Left kidney (tissue), 2 donors: ENCODE data around the gene ARHGEF18. TPM values are rescaled to one million over a fixed set of nuclear protein-coding genes. Genes with fewer than 3 reads are reported as not detected.
"Not testable (repeated sequence)": the region's sequence is repeated elsewhere in the genome, so short reads cannot be mapped to it uniquely, and the experiment has no call there.

ENCODE experiments used
- DNase-seq: peaks from one replicate; pipeline ENCODE4 v3.0.0-alpha.2; 2013
- polyA plus RNA-seq: library from polyadenylated mRNA; unstranded; fragments of 120-200 nt; gene quantifications from one replicate; pipeline ENCODE4 v1.2.1, GENCODE V29; 2013; ENCODE audit not compliant: insufficient read length

The ARHGEF18 gene
- polyA plus RNA-seq, 1 donor = 26.6 TPM

DNA sequence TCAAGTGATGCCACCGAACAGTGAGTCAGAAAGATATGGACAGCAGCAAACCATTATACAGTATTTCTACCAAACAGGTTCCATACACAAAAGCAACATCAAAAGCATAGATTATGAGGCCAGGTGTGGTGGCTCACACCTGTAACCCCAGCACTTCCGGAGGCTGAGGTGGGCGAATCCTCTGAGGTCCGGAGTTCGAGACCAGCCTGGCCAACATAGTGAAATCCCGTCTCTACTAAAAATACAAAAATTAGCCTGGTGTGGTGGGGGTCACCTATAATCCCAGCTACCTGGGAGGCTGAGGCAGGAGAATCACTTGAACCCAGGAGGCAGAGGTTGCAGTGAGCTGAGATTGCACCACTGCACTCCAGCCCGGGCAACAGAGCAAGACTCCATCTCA, 1.7 kb upstream of the ARHGEF18 start:
- DNase-seq = not testable (repeated sequence)

DNA sequence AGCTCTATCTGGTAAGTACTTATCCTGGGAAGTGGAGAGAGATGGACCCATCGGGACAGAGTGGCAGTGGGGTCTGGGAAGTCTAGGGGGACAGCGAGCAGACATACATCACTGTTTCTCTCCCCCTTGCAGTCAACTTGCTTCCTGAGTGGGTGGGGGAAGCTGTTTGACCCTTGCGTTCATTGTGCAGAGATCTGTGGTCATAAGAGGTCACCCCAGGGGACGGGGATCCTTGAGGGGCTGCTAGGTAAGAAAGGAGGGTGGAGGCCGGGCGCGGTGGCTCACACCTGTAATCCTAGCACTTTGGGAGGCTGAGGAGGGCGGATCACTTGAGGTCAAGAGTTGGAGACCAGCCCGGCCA, 474 bp downstream of the ARHGEF18 start:
- DNase-seq = no peak

DNA sequence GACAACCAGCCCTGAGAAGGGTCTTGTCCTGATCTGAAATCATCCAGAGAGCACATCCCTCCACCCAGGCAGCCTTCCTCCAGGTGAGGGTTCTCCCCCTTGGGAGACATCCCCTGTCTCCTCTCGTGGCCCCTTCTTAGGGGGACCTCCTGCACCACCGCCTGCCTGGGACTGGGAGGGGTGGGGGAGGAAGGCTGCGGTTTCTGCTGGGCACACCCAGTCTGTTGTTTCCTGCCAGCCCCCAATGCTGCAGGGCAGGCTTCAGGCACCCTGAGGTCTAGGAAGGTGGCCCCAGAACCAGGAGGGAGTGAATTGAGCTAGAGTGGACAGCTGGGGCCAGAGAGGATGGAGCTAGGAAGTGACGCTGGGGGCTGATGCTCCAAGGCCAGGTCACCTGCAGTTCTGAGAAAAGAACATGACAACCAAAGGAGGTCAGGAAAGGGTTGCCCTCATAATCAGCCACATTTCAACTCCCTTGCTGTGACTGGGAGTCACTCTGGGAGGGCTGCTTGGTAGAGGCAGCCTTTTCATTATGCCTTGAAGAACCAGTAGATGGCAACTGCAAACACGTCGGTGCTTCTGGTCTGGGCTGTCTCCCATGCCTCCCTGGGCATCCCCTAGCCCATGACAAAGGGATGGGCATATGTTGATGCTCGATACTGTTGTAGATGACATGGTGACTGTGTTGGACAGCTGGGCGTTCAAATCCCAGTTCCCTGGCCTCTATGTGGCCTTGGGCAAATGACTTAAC, 1.4 kb downstream of the ARHGEF18 start:
- no peak for DNase-seq

DNA sequence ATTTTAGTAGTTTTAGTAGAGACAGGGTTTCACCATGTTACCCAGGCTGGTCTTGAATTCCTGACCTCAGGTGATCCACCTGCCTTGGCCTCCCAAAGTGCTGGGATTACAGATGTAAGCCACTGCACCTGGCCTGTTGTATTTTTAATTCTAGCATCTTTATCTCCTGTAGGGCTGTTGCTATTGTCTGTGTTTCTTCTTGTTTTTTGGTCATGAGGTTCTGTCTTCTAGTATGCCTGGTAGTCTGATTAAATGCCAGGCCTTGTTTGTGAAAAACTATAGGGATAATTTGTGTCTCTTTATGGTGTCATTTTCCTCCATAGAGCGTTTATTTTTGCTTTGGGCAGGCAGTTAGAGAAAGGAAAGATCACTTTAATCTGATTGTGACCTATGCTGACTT, 3.1 kb downstream of the ARHGEF18 start:
- no peak for DNase-seq

DNA sequence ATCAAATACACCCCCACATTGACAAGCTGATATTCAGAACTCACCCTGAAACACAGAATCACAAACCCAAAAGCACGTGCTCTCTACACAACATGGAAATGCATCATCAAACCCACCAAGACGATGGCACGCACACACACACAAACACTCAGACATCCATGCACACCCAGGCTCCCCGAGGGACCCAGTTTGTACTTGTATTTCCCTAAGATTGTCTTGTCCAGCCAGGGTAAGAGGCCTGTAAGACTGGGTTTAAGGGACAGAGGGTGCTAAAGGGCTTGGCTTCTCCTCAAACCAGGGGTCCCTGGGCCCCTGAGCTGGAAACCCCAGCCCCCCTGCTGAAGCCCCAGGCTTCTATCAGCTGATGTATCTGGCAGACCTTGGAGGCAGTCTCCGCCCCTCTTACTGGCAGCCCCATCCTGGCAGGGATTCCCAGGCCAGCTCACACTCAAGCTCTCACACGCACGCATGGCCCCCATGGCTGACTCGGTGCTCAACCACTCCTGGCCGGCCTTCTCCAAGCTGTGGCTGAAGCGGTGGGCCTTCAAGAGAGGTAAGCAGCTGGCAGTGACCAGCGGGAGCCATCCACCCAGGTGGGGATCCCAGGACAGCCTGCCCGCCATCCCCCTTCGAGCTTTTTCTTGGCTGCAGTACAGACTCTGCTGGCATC, 6.5 kb downstream of the ARHGEF18 start:
- DNase-seq = no peak

DNA sequence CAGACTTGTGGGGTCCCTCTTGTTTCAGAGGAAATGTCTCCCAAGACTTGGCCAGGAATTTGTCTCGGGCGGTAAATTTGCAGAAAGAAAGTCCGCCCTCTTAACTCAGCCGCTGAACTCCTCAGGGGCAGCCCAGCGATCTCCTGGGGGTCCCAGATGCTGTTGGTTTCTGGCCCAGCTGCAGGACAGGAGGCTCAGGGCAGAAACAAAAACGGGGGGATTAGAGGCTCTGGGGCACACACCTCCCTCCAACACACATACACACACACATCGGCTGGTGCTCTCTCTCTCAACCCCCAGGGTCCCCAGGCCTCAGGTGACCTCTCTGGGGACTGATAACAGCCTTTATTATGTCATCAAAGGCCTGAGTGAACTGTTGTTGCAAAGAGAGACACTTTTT, 7.1 kb downstream of the ARHGEF18 start:
- no peak for DNase-seq

DNA sequence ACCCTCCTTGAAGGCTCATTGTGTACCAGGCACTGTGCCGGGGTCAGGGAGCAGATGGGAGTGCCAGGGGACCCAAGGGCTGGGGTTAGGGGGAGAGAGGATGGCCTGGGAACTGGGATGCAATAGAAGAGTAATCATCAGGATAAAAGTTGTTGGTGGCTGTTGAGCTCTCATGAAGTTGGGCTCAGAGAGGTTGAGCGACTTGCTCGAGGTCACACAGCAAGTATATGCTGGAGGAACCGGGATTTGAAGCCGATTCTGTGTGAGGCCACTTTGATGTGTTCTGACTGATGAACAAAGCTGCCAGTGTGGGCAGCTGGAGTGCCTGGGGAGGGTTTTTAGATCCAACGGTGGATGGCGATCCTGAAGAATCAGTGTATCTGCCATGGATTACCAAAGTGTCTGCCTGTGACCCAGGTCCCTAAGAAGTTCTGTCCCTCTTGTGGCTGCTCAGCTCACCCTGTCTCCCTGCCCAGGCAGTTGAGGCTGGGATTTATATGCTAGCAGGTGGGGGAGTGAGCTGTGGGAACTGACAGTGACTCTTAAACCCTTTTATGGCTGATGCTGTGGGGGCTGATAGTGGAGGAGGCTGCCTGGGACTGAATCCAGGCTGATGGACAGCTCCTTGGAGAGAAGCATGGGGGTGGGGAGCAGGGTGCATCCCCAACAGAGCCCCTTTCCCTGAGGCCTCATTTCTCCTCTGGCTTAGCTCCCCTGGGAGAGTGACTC, 8.3 kb downstream of the ARHGEF18 start:
- DNase-seq = no peak

DNA sequence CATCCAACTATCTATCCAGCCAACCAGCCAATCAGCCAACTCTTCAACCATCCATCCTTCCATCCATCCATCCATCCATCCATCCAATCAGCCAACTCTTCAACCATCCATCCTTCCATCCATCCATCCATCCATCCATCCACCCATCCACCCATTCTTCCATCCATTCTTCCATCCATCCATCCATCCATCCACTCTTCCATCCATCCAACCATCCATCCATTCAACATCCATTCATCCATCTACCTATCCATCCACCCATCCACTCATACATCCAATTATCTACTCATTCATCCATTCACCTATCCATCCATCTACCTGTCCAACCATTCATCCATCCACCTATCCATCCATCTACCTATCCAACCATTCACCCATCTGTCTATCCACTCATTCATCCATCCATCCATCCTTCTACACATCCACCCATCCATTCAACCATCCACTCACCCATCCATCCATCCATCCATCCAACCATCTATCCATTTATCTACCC, 9.4 kb downstream of the ARHGEF18 start:
- no peak for DNase-seq

DNA sequence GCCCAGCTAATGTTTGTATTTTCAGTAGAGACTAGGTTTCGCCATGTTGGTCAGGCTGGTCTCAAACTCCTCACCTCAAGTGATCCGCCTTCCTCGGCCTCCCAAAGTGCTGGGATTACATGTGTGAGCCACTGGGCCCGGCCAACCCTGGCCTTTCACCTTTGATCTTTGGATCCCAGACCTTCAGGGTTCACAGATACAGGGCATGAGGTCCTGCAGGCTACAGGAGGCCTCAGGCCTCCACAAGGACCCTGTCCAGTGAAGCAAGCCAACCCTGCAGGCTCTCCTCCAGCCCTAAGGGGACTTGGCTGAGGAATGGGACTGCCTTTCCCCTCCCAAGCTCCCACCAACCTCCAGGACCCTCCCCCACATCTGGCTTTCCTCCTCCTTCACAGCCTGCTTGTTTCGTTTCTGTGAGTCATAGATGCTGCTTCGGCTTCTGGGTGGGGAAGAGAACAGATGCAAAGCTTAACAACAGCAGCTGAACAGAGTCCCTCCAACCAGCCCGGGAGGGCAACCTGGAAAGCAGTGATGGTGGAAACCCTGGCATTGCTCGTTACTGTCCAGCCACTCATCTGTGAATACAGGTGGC, 11.8 kb downstream of the ARHGEF18 start:
- DNase-seq = no peak

DNA sequence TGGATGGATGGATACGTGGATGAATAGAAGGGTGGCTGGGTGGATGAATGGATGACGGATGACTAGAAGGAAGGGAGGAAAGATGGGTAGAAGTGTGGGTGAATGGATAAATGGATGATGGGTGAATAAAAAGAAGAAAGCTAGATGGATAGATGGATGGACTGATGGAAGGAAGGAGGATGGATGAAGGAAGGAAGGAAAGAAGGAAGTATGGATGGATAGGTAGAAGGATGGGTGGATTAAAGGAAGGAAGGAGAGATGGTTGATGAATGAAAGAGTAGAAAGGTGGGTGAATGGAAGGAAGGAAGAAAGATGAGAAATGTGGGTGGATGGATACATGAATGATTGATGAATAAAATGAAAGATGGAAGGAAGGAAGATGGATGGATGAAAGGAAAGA, 14.5 kb downstream of the ARHGEF18 start:
- DNase-seq = no peak

DNA sequence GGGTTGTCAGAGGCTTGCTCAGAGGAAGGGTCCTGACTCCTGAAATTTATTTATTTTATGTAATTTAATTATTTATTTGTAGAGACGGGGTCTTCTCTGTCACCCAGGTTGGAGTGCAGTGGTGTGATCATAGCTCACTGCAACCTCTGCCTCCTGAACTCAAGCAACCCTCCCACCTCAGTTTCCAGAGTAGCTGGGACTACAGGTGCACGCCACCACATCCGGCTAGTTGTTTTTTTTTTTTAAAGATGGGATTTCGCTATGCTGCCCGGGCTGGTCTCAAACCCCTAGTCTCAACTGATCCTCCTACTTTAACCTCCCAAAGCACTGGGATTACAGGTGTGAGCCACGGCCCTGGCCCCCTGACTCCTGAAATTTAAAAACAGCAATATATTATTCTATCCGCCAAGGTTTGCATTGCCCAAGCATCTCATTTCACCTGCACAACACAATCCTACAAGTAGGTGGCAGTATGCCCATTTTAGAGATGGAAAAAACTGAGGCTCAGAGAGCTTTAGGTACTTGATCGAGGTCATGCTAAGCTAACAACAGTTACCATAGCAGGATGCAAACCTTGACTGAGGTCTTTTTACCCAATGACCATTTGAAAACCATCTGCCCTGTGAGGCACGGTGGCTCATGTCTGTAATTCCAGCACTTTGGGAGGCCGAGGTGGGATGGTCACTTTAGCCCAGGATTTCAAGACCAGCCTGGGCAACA, 18.1 kb downstream of the ARHGEF18 start:
- no peak for DNase-seq

DNA sequence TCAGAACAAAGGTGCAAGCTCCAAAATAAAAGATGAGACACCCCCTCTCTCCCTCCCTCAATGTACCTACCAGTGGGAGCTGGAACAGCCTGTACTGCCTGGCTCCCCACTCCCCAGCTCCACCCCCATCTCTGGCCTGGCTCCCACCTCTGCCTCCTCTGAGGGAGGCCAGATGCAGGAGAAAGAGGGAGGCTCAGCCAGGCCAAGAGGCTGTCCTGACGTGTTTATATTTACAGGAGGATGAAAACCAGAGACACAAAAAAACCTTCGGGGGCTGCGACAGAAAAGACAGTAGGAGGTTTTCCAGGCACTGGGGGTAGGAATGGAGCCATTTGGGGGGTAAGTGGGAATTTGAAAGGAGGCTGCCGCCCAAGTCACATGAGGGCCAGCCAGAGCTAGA, 19.7 kb downstream of the ARHGEF18 start:
- DNase-seq = no peak

DNA sequence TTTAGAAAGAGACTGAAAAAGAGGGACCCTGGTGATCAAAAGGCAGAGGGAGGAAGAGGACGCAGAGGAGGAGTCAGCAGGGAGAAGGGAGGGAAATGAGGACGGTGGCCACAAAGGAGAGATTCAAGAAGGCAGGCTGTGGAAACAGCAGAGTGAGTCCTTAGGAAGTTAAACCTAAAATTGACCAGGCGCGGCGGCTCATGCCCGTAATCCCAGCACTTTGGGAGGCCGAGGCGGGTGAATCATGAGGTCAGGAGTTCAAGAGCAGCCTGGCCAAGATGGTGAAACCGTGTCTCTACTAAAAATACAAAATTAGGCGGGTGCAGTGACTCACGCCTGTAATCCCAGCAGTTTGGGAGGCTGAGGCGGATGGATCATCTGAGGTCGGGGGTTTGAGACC, 20.1 kb downstream of the ARHGEF18 start:
- not testable (repeated sequence) for DNase-seq

DNA sequence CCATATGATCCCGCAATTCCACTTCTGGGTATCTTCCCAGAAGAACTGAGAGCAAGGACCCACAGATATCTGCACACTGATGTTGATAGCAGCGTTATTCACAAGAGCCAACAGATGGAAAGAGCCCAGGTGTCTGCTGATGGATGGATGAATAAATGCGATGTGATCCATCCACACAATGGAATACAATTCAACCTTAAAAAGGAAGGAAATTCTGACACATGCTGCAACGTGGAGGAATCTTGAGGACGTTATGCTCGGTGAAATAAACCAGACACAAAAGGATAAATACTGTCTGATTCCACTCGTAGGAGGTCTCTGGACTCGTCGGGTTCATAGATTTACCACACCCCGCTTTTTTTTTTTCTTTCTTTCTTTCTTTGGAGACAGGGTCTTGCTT, 21.8 kb downstream of the ARHGEF18 start:
- no peak for DNase-seq

DNA sequence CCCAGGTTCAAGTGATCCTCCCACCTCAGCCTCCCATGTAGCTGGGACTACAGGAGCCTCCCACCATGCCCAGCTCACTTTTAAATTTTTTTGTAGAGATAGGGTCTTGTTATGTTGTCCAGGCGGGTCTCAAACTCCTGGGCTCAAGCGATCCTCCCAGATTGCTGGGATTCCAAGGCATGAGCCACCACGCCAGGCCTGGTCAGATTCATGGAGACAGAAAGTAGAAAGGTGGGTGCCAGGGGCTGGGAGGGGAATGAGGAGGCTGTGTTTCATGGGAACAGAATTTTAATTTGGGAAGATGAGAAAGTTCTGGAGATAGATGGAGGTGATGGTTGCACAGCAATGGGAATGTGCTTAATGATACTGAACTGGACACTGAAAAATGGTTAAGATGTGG, 22.3 kb downstream of the ARHGEF18 start:
- DNase-seq = no peak

DNA sequence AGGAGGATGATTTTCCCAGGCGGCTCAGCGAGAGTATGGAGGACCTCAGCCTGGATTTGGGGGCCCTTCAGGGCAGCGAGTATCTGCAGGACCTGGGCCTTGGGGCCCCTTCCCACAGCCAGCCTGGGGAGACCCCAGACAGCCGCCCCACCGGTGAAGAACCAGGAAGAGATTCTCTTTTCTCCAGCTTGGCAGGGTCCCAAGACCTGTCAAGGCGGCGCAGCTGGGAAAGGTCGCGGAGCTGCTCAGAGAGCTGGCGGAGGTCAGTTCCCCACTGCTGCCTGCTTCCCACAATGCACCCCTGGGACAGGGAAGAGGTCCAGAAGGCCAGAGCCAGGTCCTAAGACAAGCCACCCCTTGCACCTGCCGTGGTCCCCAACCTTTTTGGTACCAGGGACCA, 24.1 kb downstream of the ARHGEF18 start:
- DNase-seq = no peak

DNA sequence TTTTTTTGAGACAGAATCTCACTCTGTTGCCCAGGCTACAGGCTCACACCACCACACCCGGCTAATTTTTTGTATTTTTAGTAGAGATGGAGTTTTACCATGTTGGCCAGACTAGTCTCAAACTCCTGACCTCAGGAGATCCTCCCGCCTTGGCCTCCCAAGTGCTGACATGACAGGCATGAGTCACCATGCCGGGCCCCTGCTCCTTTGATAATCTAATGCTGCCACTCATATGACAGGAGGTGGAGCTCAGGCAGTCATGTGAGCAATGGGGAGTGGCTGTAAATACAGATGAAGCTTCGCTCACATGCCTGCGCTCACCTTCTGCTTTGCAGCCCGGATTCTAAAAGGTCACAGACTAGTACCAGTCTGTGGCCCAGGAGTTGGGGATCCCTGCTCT, 25.1 kb downstream of the ARHGEF18 start:
- no peak for DNase-seq

DNA sequence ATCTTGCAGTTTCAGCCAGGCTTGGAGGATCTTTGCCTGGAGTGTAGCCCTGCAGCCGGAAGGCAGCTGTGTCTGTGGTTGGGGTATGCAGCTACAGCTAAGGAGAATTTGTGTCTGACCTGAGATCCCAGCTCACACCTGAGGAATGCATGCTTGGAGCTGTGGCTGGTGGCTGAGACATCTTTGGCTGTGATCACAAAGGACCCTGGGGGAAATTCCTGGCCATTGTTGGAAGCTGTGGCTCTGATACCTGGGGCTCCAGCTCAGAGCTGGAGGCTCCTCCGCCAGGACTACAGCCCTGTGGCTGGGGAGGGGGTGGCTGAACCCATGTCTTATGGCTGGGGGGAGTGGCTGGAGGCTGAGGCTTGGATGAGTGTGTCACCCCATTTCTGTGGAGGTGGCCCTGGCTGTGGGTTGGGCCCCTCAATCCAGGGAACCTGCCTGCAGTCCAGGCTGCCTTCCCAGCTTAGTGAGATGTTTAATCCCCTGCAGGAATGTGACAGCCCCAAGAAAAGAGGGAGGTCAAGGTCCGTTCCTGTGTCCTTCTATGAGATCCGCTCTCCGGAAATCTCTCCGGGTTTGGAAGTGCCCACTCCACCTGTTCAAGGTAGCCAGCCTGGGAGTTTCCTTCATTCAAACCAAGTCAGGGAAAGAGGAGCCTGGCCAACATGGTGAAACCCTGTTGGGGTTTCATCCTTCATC, 27.6 kb downstream of the ARHGEF18 start:
- no peak for DNase-seq

DNA sequence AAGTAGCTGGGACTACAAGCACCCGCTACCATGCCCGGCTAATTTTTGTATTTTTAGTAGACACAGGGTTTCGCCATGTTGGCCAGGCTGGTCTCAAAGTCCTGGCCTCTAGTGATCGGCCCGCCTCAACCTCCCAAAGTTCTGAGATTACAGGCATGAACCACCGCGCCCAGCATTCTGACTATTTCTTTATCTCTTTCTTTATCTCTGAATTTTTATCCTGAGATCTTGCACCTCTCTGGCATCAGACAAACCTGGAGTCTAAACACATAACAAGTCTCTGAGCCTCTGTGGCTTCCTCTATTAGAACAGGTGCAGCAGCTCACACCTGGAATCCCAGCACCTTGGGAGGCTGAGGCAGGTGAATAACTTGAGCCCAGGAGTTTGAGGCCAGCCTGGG, 28.5 kb downstream of the ARHGEF18 start:
- no peak for DNase-seq

DNA sequence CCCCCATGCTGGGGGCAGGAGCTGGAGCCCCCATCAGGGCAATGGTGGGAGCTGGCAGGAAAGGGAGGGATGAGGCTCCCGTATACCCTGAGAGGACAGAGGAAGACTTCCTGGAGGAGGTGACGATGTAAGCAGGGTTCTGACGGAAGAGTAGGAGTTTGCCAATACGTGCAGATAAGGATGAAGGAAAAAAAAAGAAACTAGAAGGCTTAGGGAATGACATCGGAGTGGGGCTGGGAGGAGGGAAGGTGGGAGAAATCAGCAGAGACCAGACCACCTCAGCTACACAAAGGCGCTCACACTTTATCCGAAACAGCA, 32.3 kb downstream of the ARHGEF18 start:
- DNase-seq = no peak

DNA sequence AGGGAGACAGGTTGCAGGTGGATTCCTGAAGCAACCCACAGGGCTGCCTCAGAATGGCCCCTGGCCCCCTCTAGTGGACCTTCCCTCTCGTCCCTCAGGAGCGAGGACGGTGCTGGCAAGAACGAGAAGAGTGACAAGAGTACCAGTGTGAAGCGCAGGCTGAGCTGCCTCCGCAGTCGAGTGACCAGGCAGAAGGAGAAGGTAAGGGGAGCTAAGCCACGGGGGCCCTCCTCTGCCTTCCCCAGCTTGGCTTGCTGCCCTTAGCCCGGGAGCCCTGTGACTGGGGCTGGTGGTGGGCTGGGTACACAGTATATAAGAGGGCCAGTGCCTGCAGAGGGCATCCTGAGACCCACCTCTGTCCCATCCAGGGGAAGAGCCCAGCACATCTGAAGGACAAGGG, 34.0 kb downstream of the ARHGEF18 start:
- no peak for DNase-seq

DNA sequence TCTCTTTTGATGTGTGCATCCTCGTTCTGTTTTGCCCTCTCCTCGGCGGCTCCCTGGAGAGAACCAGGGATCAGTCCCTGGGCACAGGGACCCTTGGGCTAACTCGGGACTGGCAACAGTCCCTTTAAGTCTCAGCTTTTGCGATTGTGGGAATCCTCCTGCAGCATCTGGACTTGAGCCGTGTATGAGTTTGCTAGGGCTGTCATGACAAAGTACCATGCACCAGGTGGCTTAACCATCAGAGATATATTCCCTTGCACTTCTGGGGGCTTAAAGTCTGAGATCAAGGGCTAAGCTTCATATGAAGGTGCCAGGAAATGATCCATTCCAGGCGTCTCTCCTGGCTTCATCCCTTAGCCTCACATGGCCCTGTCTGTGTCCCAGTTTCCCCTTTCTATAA, 34.5 kb downstream of the ARHGEF18 start:
- no peak for DNase-seq
